HCT116 (cell line): ENCODE data around the gene CCDC157. TPM values are rescaled to one million over a fixed set of nuclear protein-coding genes. Genes with fewer than 3 reads are reported as not detected.
A peak's percentile ranks its signal among the peaks of the same experiment; 100 is the strongest.

Experiments
- ATAC-seq: fragments of 200-7000 bp; cut with Tn5 transposase; 2 replicates; pipeline ENCODE4 v1.9.1; 2020; ENCODE audit warnings: mild to moderate bottlenecking, moderate library complexity
- BruUV-seq: library from RNA; stranded (reverse); fragments of 400-500 nt; replicated peaks from 2 replicates; lab custom pipeline; 2021; lab: Mats Ljungman, UMichigan
- CTCF ChIA-PET: fragments of 300-600 bp; sonication (Branson Sonifier 250); formaldehyde crosslinking; loops from one replicate; lab custom pipeline; 2021; ENCODE audit warnings: antibody characterized with exemption; lab: Charles Lee
- POLR2A ChIA-PET: fragments of 300-600, 350-600 bp; sonication (Branson Sonifier 250); formaldehyde crosslinking; loops from one replicate; lab custom pipeline; 2021; ENCODE audit warnings: antibody characterized with exemption; lab: Charles Lee
- RAD21 ChIA-PET, 2 experiments: fragments of 300-600 bp; sonication (Branson Sonifier 250); formaldehyde crosslinking; loops; one replicate each; lab custom pipeline; 2023; ENCODE audit warnings: low total read pairs in 2 of 2; ENCODE audit not compliant: uncharacterized antibody in 2 of 2, unreplicated experiment in 2 of 2, low non-redundant PET in 1 of 2; lab: Charles Lee
- DNase-seq: peaks from one replicate; pipeline ENCODE4 v3.0.0-alpha.2; 2010; ENCODE audit warnings: low read depth, low spot score
- H2AFZ ChIP-seq: fragments of 200-600 bp; shearing (Covaris generic), sonication (generic); 2 replicates; pipeline ENCODE4 v1.6.1; 2017; ENCODE audit warnings: low read depth, mixed run types, mixed read lengths, antibody characterized with exemption, low read length; ENCODE audit not compliant: poor library complexity, severe bottlenecking
- H3K27ac ChIP-seq: 2 replicates; pipeline ENCODE4 v1.5.1; 2012; ENCODE audit warnings: low read depth, low read length
- H3K27me3 ChIP-seq: fragments of 200-600 bp; sonication (generic); 2 replicates; pipeline ENCODE4 v1.6.1; 2016; ENCODE audit warnings: mixed run types, low read length, mixed read lengths; ENCODE audit not compliant: insufficient read depth
- H3K36me3 ChIP-seq, 2 experiments: fragments of 200-500 bp in 1 of 2; fragments of 200-600 bp in 1 of 2; sonication (Bioruptor generic) in 1 of 2; sonication (generic) in 1 of 2; 2 replicates each; pipeline versions ENCODE4 v1.5.1 to v1.6.1; 2014 to 2016; ENCODE audit warnings: low read length in 2 of 2, inconsistent platforms in 1 of 2, mixed read lengths in 1 of 2, mixed run types in 1 of 2; ENCODE audit not compliant: insufficient read depth in 2 of 2, control insufficient read depth in 1 of 2
- H3K4me1 ChIP-seq, 2 experiments: fragments of 200-600 bp in 1 of 2; sonication (generic) in 1 of 2; 2 replicates each; pipeline versions ENCODE4 v1.5.1 to v1.6.1; 2012 to 2017; ENCODE audit warnings: low read length in 2 of 2, inconsistent platforms in 1 of 2, mild to moderate bottlenecking in 1 of 2, mixed read lengths in 1 of 2, mixed run types in 1 of 2, moderate library complexity in 1 of 2; ENCODE audit not compliant: insufficient read depth in 2 of 2, control insufficient read depth in 1 of 2
- H3K4me2 ChIP-seq: fragments of 200-600 bp; sonication (generic); 2 replicates; pipeline ENCODE4 v1.6.1; 2017; ENCODE audit warnings: mixed run types, low read length, mixed read lengths
- H3K4me3 ChIP-seq, 2 experiments: fragments of 200-600 bp in 1 of 2; sonication (generic) in 1 of 2; replicated peaks in 1 of 2; 2 replicates each; pipeline ENCODE4 v1.5.1; 2011 to 2016; ENCODE audit warnings: low read length in 2 of 2, control low read depth in 1 of 2, low read depth in 1 of 2, mild to moderate bottlenecking in 1 of 2, mixed read lengths in 1 of 2, mixed run types in 1 of 2
- H3K79me2 ChIP-seq: fragments of 200-600 bp; sonication (generic); 2 replicates; pipeline ENCODE4 v1.6.1; 2017; ENCODE audit warnings: mild to moderate bottlenecking, mixed run types, low read length, moderate library complexity, mixed read lengths; ENCODE audit not compliant: insufficient read depth
- H3K9ac ChIP-seq: fragments of 200-600 bp; sonication (generic); 2 replicates; pipeline ENCODE4 v1.6.1; 2016; ENCODE audit warnings: low read length, mixed read lengths
- H3K9me2 ChIP-seq: fragments of 200-600 bp; sonication (generic), shearing (Covaris generic); 2 replicates; pipeline ENCODE4 v1.6.1; 2017; ENCODE audit warnings: mixed run types, mild to moderate bottlenecking, moderate library complexity; ENCODE audit not compliant: insufficient read depth
- H3K9me3 ChIP-seq, 2 experiments: fragments of 200-500 bp in 1 of 2; fragments of 200-600 bp in 1 of 2; sonication (Bioruptor generic) in 1 of 2; sonication (generic) in 1 of 2; 2 replicates each; pipeline ENCODE4 v1.6.1; 2014 to 2017; ENCODE audit warnings: low read length in 2 of 2, mixed read lengths in 2 of 2, inconsistent platforms in 1 of 2, low read depth in 1 of 2, mild to moderate bottlenecking in 1 of 2, mixed run types in 1 of 2, moderate library complexity in 1 of 2; ENCODE audit not compliant: control insufficient read depth in 1 of 2, insufficient read depth in 1 of 2
- H4K20me1 ChIP-seq: fragments of 200-600 bp; sonication (generic), shearing (Covaris generic); 2 replicates; pipeline ENCODE4 v1.6.1; 2017; ENCODE audit warnings: mixed run types, mild to moderate bottlenecking, moderate library complexity; ENCODE audit not compliant: insufficient read depth
- ATF3 ChIP-seq: IDR thresholded peaks from 2 replicates; pipeline ENCODE4 v1.6.1; 2012
- CBX3 ChIP-seq: IDR thresholded peaks from 2 replicates; pipeline ENCODE4 v1.6.1; 2012; ENCODE audit warnings: low read depth
- CEBPB ChIP-seq: IDR thresholded peaks from 2 replicates; pipeline ENCODE4 v1.6.1; 2012; ENCODE audit warnings: low read depth
- CTCF ChIP-seq, 3 experiments: fragments of 200-600 bp in 1 of 3; sonication (generic) in 1 of 3; IDR thresholded peaks in 2 of 3; conservative IDR thresholded peaks in 1 of 3; 2 replicates each; pipeline ENCODE4 v1.5.1; 2012 to 2017; ENCODE audit warnings: low read depth in 2 of 3, low read length in 2 of 3, antibody characterized with exemption in 1 of 3, borderline replicate concordance in 1 of 3, control low read depth in 1 of 3, mild to moderate bottlenecking in 1 of 3, mixed read lengths in 1 of 3, mixed run types in 1 of 3, moderate library complexity in 1 of 3; ENCODE audit not compliant: insufficient read depth in 1 of 3
- EGR1 ChIP-seq: IDR thresholded peaks from 2 replicates; pipeline ENCODE4 v1.6.1; 2012; ENCODE audit warnings: low read depth
- ELF1 ChIP-seq: IDR thresholded peaks from 2 replicates; pipeline ENCODE4 v1.6.1; 2012; ENCODE audit warnings: low read depth, borderline replicate concordance
- EZH2phosphoT487 ChIP-seq: fragments of 200-600 bp; IDR thresholded peaks from 2 replicates; pipeline ENCODE4 v1.6.1; 2018; ENCODE audit warnings: antibody characterized with exemption, borderline replicate concordance
- FOSL1 ChIP-seq: IDR thresholded peaks from 2 replicates; pipeline ENCODE4 v1.6.1; 2012; ENCODE audit warnings: low read depth
- POLR2AphosphoS5 ChIP-seq: IDR thresholded peaks from 2 replicates; pipeline ENCODE4 v1.6.1; 2011; ENCODE audit warnings: mild to moderate bottlenecking, low read depth, low read length, moderate library complexity
- RAD21 ChIP-seq: IDR thresholded peaks from 2 replicates; pipeline ENCODE4 v1.6.1; 2012; ENCODE audit warnings: low read depth, mild to moderate bottlenecking
- SRF ChIP-seq: IDR thresholded peaks from 2 replicates; pipeline ENCODE4 v1.6.1; 2012; ENCODE audit warnings: low read depth
- TCF7L2 ChIP-seq: IDR thresholded peaks from 2 replicates; pipeline ENCODE4 v1.7.0; 2011; ENCODE audit warnings: borderline replicate concordance, inconsistent platforms; ENCODE audit not compliant: insufficient read depth, insufficient read length; ENCODE audit errors: extremely low read depth
- YY1 ChIP-seq: IDR thresholded peaks from 2 replicates; pipeline ENCODE4 v1.6.1; 2011; ENCODE audit warnings: low read length, low read depth, moderate library complexity, mild to moderate bottlenecking; ENCODE audit not compliant: insufficient replicate concordance; ENCODE audit errors: extremely low read depth
- ZFX ChIP-seq: fragments of 450-650 bp; IDR thresholded peaks from 2 replicates; pipeline ENCODE4 v1.6.1; 2017
- intact Hi-C: fragments of 100-400 bp; cut with micrococcal nuclease; formaldehyde crosslinking; loops from 2 replicates; pipeline ENCODE4 v1.10.0; 2022
- total RNA-seq: library from RNA; stranded (reverse); gene quantifications from one replicate; pipeline ENCODE4 v1.2.1, GENCODE V29; 2021; ENCODE audit not compliant: unreplicated experiment
- TF ChIP-seq, protein P1 (sequence below): IDR thresholded peaks from 2 replicates; pipeline ENCODE4 v1.6.1; 2012; ENCODE audit warnings: low read depth

The CCDC157 gene
- total RNA-seq, 1 experiment from 2014 or later, result 2.1 TPM

- no peak overlapping the region for H3K9ac ChIP-seq
- H3K79me2 ChIP-seq, result no peaks in the 10 kb centered on the region
- H2AFZ ChIP-seq, result no peak overlapping the region
- peaks cover 5 to 38% of the 10 kb centered on the region in 2 experiments for H3K4me1 ChIP-seq
- TF ChIP-seq ELF1, result no peak
- no peak for TF ChIP-seq EGR1
- TF ChIP-seq RAD21, result no peak
- no peak for TF ChIP-seq SRF
- no peak for TF ChIP-seq FOSL1
- no peak for TF ChIP-seq CEBPB
- TF ChIP-seq POLR2AphosphoS5, result no peak
- TF ChIP-seq CTCF (IDR thresholded peaks at IDR 0.05 in 2 of 3, conservative IDR thresholded peaks at IDR 0.05 in 1 of 3; ENCODE audit: borderline replicate concordance in 1 of 3, insufficient read depth in 1 of 3, low read depth in 2 of 3, low read length in 2 of 3), result no peak
- H3K36me3 ChIP-seq, result peaks cover 49 to 72% of the 10 kb centered on the region in 2 experiments
- no peaks in the 10 kb centered on the region for H4K20me1 ChIP-seq
- H3K4me2 ChIP-seq, result no peak overlapping the region
- POLR2A ChIA-PET, result interaction anchor here (1.3 to 3.5 kb wide), 2 partner anchors 8 to 13 kb away, joined by 3 to 23 read pairs; no protein-coding TSS in a partner anchor
- RAD21 ChIA-PET, result no interaction called here
- H3K9me3 ChIP-seq, result no peaks in the 10 kb centered on the region
- no peaks in the 10 kb centered on the region for H3K9me2 ChIP-seq
- CTCF ChIA-PET, result interaction anchor here (1.2 kb wide), 1 partner anchor 27 kb away, joined by 3 read pairs; the partner anchor contains the start of gene RNF215
- no peak overlapping the region for H3K4me3 ChIP-seq
- no peak for DNase-seq
- H3K27ac ChIP-seq, result no peak overlapping the region
- no peaks in the 10 kb centered on the region for H3K27me3 ChIP-seq
- no peak for ATAC-seq
- no TSS peak for BruUV-seq
- intact Hi-C loops, result no loop called here
Observed at GRCh38 chr22:30414525-30415047, 57.8 kb downstream of the CCDC157 start.

DNA sequence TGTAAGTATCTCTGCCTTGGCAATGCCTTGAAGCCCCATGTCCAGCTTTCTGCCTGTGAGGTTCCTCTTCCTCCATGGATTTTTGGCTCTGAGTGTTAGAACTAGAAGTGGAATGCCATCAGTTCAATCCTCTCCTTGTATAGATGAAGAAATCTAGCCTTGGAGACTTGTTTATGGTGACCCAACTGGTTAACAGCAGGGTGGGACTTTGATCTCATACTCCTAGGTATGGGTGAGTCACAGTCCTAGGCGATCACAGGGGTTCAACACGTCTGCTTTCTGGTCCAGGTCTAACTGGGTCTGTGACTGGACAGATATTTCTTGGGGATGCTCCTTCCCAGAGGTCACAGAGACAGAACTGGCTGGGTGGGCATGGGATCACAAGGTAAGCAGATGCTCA is 59.6 kb downstream of the CCDC157 start:
- intact Hi-C loops, result no loop called here
- H3K9ac ChIP-seq, result no peak overlapping the region
- H3K79me2 ChIP-seq, result no peaks in the 10 kb centered on the region; the same call in 1 of the 2 replicates
- H3K27ac ChIP-seq, result no peak overlapping the region
- H2AFZ ChIP-seq, result no peak overlapping the region
- DNase-seq (no peak), ATAC-seq (no peak)
- H4K20me1 ChIP-seq, result no peaks in the 10 kb centered on the region
- ChIA-PET CTCF (no interaction called here), RAD21 (no interaction called here), POLR2A (no interaction called here)
- H3K27me3 ChIP-seq, result no peaks in the 10 kb centered on the region
- H3K4me3 ChIP-seq, result no peak overlapping the region
- peaks cover 39 to 62% of the 10 kb centered on the region in 2 experiments for H3K36me3 ChIP-seq
- no peaks in the 10 kb centered on the region for H3K9me3 ChIP-seq
- peak overlapping the region; percentile 24 for H3K4me2 ChIP-seq
- no TSS peak for BruUV-seq
- H3K4me1 ChIP-seq, result peaks cover 23 to 57% of the 10 kb centered on the region in 2 experiments
- no peaks in the 10 kb centered on the region for H3K9me2 ChIP-seq
- TF ChIP-seq POLR2AphosphoS5 (no peak), CBX3 (no peak), ZFX (no peak), EZH2phosphoT487 (no peak), ATF3 (no peak), EGR1 (no peak), YY1 (no peak), TCF7L2 (no peak), CEBPB (no peak)
- TF ChIP-seq, protein P1, sequence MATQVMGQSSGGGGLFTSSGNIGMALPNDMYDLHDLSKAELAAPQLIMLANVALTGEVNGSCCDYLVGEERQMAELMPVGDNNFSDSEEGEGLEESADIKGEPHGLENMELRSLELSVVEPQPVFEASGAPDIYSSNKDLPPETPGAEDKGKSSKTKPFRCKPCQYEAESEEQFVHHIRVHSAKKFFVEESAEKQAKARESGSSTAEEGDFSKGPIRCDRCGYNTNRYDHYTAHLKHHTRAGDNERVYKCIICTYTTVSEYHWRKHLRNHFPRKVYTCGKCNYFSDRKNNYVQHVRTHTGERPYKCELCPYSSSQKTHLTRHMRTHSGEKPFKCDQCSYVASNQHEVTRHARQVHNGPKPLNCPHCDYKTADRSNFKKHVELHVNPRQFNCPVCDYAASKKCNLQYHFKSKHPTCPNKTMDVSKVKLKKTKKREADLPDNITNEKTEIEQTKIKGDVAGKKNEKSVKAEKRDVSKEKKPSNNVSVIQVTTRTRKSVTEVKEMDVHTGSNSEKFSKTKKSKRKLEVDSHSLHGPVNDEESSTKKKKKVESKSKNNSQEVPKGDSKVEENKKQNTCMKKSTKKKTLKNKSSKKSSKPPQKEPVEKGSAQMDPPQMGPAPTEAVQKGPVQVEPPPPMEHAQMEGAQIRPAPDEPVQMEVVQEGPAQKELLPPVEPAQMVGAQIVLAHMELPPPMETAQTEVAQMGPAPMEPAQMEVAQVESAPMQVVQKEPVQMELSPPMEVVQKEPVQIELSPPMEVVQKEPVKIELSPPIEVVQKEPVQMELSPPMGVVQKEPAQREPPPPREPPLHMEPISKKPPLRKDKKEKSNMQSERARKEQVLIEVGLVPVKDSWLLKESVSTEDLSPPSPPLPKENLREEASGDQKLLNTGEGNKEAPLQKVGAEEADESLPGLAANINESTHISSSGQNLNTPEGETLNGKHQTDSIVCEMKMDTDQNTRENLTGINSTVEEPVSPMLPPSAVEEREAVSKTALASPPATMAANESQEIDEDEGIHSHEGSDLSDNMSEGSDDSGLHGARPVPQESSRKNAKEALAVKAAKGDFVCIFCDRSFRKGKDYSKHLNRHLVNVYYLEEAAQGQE, result no peak
